WERI-Rb-1 (cell line): ENCODE measurements around the gene UBP1.
"Not testable (repeated sequence)": the region's sequence is repeated elsewhere in the genome, so short reads cannot be mapped to it uniquely, and the experiment has no call there.

Experiments
- DNase-seq: peaks from one replicate; pipeline ENCODE4 v3.0.0-alpha.2; 2020
- H3K27ac ChIP-seq: fragments of 250-450 bp; sonication (Bioruptor Pico); 2 replicates; pipeline ENCODE4 v1.5.1; 2020; ENCODE audit warnings: mild to moderate bottlenecking, moderate library complexity
- H3K27me3 ChIP-seq: fragments of 250-450 bp; sonication (Bioruptor Pico); 2 replicates; pipeline ENCODE4 v1.5.1; 2021; ENCODE audit warnings: mild to moderate bottlenecking, low read depth, moderate library complexity; ENCODE audit not compliant: insufficient read depth, severe bottlenecking
- H3K36me3 ChIP-seq: fragments of 250-450 bp; sonication (Bioruptor Pico); 2 replicates; pipeline ENCODE4 v1.5.1; 2020; ENCODE audit warnings: mild to moderate bottlenecking, moderate library complexity
- H3K4me3 ChIP-seq: 2 replicates; pipeline ENCODE4 v1.5.1; 2011; ENCODE audit warnings: low read depth, mild to moderate bottlenecking, control low read depth, low read length
- H3K9me3 ChIP-seq: fragments of 250-450 bp; sonication (Bioruptor Pico); 2 replicates; pipeline ENCODE4 v1.5.1; 2021; ENCODE audit warnings: mild to moderate bottlenecking, moderate library complexity; ENCODE audit not compliant: severe bottlenecking
- CTCF ChIP-seq: IDR thresholded peaks from 2 replicates; pipeline ENCODE4 v1.5.1; 2011; ENCODE audit warnings: low read depth, mild to moderate bottlenecking, control low read depth, inconsistent platforms, low read length

The UBP1 gene

GRCh38 chr3:33425453-33425852 lies 14.8 kb downstream of the UBP1 start:
- no peaks in the 10 kb centered on the region for H3K27me3 ChIP-seq
- TF ChIP-seq CTCF: no peak
- H3K36me3 ChIP-seq: peaks cover 8% of the 10 kb centered on the region
- no peaks in the 10 kb centered on the region for H3K9me3 ChIP-seq
- H3K27ac ChIP-seq: no peak overlapping the region
- DNase-seq: no peak
- H3K4me3 ChIP-seq: no peak overlapping the region

GRCh38 chr3:33424606-33425452 lies 15.4 kb downstream of the UBP1 start:
- no peak overlapping the region for H3K27ac ChIP-seq
- H3K9me3 ChIP-seq: no peaks in the 10 kb centered on the region
- TF ChIP-seq CTCF: no peak
- no peak overlapping the region for H3K4me3 ChIP-seq
- peaks cover 8% of the 10 kb centered on the region for H3K36me3 ChIP-seq
- DNase-seq: no peak
- no peaks in the 10 kb centered on the region for H3K27me3 ChIP-seq

- H3K27me3 ChIP-seq: no peaks in the 10 kb centered on the region
- H3K9me3 ChIP-seq: no peaks in the 10 kb centered on the region
- H3K36me3 ChIP-seq: peaks cover 13% of the 10 kb centered on the region
- H3K4me3 ChIP-seq: no peak overlapping the region
- no peak for TF ChIP-seq CTCF
- no peak for DNase-seq
- no peak overlapping the region for H3K27ac ChIP-seq
These were observed 19.2 kb downstream of the UBP1 start for GRCh38 chr3:33420966-33421365.

- Histone ChIP-seq H3K9me3 (no peaks in the 10 kb centered on the region), H3K27me3 (no peaks in the 10 kb centered on the region), H3K36me3 (peaks cover 13% of the 10 kb centered on the region), H3K4me3 (no peak overlapping the region), H3K27ac (no peak overlapping the region)
- TF ChIP-seq CTCF: no peak
- DNase-seq: no peak
These were observed 20.3 kb downstream of the UBP1 start for GRCh38 chr3:33419948-33420347.

GRCh38 chr3:33417066-33417673 lies 23.0 kb downstream of the UBP1 start:
- DNase-seq: no peak
- Histone ChIP-seq H3K27ac (no peak overlapping the region), H3K4me3 (no peak overlapping the region), H3K27me3 (no peaks in the 10 kb centered on the region), H3K9me3 (no peaks in the 10 kb centered on the region), H3K36me3 (peaks cover 16% of the 10 kb centered on the region)
- TF ChIP-seq CTCF: no peak

GRCh38 chr3:33410816-33411215 lies 29.4 kb downstream of the UBP1 start:
- peaks cover 53% of the 10 kb centered on the region for H3K36me3 ChIP-seq
- not testable (repeated sequence) for DNase-seq, H3K27ac ChIP-seq, H3K27me3 ChIP-seq, H3K4me3 ChIP-seq, H3K9me3 ChIP-seq
